Superior temporal gyrus (tissue), 1 donor: ENCODE results near the gene COPS8.

Source experiments
- DNase-seq: peaks from one replicate; pipeline ENCODE4 v3.0.0-alpha.2; 2016; ENCODE audit errors: extremely low spot score

COPS8 gene

DNA sequence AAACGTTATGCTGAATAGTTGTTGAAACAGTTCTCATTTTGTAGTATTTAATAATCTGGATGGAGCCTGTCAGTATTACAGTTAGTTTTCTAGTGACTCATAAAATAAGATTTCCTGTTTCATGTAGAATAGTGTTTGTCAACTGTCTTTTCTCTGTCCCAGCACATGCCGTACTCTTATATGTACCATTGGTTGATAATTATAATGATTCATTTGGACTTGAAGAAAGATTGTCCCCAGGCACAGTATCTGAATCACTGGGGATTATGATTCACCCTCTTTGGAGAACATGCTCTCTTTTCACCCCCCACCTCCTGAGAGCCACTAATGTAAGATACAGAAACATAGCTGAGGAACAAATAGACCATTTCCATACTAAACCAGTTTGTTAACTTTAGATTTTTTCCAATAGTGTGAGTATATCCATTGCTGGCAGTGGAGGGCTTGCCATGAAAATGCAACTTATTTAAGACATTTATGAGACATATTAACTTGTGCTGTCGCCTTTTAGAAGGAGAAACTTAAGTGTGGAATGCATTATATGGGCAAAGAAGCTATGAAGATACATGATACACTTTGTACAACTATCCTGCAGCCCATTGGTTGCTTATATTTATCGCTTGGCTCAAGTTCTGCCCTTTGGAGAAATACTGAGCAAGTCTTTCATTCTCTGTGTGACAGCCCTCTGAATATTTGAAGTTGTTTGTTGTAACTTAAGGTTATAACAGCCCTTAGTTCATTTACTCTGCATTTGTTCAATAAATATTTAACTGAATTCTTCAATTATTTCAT is 12.4 kb downstream of the COPS8 start:
- DNase-seq: no peak

DNA sequence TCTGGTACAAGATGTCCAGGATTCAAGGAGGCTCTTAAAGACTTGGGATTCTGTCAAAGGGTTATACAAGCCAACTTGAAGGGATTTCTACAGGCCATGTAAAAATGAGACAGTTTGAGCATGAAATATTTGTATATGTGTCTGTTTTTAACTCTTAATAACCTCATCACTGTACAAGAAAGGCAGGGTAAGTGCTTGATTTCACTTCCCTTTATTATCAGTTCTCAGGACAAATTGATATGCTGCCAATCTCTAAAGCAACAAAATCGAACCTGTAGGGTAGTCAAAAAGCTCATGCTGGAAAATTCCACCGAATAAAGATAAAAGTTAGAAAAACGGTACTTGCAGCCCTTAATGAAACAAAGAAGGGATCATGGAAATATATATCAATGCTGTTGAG is 14.1 kb downstream of the COPS8 start:
- DNase-seq: no peak

DNA sequence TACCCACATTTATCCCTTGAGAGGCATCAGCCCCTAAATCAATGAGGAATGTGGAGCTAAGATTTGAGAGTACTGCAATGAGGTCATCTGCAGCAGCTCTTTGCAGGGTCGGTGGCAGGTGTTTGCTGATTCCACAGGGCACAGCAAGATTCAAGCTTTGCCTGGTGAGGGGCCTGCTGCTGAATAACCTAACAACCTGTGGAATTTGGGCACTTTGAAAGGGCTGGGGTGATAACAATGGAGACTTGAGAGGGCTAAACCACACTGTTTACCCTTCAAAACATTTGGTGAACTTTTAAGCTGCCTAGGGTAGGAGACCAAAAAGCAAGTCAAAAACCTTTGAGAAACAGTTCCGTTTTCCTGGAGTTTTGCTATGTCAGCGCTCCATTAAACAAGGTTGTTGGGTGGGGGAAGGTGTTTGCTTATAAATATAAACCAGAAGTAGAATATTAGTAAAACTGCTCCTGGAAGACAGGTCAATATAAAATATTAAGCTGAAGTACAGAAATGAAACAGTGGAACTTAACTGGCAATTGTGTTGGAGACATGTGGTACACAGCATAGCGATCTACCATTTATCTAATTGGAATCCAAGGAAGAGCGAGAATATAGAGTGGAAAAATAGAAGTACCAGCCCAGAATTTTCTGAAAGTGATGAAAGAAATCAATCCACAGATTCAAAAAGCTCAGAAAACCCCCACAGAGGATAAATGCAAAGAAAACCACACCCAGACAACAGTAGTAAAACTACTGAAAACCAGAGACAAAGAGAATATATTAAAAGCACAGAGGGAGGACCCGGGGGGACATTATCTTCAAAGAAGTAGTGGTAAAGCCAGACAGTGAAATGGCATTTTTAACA is 15.7 kb downstream of the COPS8 start:
- DNase-seq: no peak

DNA sequence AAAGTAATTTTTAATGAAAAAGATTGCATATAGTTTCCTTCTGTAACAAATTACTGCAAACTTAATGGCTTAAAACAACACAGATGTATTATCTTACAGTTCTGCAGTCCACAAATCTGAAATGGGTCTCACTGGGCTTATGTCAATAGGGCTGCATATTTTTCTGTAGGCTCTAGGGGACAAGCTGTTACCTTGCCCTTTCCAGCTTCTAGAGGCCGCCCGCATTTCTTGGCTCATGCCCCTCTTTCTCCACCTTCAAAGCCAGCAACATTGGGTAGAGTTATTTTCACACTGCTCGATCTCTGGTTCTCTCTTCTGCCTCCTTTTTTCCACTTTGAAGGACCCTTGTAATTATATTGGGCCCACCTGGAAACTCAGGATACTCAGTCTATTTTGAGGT is 16.7 kb downstream of the COPS8 start:
- no peak for DNase-seq

DNA sequence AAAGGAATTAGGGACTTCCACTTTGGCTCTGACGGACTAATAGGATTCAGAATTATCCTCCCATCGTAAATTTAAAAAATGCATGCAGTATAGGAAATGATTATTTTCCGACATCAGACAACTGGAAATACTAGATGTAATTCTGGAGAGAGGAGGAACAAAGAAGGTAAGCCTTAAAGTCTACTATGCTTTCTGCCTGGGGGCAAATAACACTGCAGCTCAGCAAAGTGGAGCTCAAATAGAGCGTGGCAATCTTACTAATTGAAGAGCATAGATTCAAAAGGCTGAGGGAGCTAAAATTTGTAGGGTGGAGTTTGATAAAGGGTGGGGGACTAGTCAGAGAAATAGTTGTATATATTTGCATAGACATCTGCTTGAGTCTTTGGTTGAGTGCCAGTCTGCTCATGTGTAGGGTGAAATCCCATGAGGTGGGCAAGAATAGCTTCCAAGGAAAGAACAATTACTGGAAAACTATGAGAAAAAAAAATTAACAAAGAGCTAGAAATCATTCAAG is 23.8 kb downstream of the COPS8 start:
- no peak for DNase-seq

DNA sequence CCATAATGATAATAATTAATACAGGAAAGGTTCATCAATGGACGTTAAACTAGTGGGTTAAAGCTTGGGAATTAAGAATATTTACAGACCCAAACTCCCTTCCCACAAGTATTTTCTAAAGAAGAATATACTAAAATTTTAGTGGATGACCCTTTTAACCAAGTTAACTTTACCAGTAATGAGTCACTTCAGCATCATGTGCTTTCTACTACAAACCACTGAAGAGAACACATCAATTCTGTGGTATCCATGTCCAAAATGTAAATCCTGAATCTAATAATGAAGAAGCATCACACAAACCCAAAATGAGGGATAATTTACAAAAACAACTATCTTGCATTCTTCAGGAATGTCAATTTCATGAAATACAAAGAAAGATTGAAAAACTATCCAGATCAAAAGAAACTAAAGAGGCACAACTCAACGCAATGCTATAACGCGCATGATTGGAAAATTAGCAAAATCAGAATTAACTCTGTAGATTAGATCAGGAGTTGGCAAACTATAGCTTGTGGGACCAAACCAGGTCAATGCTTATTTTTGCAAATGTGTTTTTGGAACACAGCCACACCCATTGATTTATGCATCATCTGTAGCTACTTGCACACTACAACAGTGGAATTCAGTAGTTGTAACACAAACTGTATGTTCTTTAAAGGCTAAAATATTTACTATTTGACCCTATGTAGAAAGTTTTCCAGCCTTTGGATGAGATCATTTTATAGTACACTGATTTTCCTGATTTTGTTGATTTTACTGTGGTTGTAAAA is 27.5 kb downstream of the COPS8 start:
- DNase-seq: no peak

DNA sequence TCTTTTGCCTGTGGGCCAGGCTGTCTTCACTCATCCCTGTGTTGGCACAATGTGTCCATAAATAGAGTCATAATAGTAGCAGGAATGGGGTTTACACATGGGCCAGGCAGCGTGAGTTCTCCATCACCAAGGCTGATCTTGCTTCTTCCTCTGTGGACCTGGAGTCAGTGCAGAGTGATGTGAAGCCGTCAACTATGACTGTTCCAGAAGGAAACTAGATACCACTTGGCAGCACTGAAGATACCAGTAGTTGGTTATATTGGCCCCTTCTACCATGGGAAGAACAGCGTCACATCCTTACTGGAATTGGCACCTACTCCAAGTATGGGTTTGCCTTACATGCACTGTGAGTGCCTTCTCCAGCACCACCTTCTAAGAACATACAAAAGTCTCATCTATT is 30.2 kb downstream of the COPS8 start:
- DNase-seq: no peak

DNA sequence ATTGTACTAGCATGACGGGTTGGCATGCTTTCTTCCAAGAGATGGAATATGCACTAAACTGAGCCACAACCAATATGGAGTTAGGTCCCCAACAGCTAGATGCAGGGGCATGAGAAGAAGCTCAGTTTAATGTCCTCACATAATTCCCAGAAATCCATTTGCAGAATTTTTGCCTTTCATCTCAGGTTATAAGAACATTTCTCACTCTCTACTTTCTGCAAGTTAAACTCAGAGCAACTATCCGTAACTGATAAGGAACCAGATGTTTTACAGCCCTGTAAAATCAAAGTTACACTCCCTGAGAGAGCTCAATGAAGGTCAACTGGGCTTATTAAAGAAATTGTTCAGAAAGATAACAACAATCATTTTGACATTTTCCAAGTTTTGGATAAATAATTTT is 30.7 kb downstream of the COPS8 start:
- DNase-seq: no peak

DNA sequence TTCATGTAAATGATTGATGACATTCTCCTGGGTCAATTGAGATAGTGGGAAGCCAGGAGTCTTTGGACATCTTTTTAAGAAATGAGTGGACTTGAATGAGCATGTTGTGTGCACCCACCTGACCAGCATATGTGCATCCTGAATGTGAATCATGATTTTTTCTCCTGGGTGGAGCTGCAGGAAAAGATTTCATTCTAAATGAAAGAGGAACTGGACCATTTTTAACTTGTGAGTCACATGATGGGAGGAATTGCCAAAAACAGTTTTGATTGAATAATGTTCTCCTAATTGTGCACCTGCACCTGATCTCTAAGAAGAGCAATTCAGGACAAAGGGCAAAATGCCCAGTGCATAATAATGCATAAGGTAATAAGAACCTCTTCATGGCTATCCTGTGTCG is 32.3 kb downstream of the COPS8 start:
- DNase-seq: no peak

DNA sequence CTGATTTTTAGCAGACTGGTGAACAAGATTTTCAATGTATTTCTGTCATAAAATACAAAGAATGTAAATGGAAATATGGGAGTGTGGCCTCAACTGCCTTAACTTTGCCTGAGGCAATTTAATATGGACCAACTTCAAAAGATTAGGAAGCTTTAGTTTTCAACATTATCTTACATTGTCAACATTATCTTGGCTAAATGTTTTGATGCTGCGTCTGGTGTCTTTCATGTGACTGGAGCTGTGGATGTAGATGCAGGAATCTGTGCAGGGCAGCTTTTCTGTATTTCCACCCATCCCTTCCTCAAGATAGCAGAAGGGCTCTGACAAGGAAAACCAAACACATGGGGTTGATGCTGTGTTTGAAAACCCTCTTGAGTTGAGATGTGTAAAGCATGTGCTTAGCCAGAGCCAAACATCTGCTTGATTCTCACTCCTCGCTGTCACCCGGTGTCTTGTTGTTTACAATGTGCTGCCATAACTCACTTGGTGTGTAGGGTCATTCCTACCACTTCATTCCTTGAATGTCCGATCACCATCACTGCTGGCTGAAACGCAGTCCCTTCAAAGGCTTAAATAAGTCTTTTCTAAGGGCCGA is 33.0 kb downstream of the COPS8 start:
- DNase-seq: no peak

DNA sequence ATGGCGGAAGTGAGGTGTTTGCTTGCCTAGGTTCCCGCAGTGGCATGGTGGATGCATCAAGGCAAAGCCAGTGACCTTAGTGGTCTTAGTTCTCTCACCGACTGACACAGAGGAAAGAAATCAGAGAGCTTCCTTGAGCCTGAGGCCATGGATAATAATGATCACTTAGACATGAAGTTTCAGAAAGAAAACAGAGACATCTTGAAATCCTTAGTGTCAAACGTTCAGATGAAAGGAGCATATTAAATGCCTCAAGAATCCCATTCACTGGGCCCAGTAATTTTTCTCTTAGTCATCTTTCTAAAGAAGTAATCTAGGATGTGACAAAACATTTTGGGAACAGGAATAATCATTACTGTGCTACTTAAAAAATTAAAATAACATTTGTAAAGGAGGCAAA is 35.2 kb downstream of the COPS8 start:
- DNase-seq: no peak

DNA sequence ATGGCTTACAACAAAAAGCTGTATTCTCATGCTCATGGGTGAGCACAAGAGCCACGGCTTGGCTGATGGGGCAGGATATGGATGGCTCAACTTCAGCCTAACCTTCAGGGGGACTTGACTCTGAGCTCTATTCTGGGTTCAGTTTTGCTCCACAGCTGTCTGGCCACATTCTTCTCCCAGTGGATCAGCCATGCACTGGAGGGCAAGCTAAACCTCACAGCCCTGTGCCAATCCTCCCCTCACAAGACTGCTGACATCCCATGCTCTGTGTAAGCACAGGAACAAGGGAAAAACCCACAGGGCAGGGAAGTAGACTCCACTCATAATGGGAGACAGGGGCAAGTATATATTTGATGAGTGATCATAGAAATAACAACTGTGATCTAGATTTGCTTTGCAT is 35.6 kb downstream of the COPS8 start:
- DNase-seq: no peak

DNA sequence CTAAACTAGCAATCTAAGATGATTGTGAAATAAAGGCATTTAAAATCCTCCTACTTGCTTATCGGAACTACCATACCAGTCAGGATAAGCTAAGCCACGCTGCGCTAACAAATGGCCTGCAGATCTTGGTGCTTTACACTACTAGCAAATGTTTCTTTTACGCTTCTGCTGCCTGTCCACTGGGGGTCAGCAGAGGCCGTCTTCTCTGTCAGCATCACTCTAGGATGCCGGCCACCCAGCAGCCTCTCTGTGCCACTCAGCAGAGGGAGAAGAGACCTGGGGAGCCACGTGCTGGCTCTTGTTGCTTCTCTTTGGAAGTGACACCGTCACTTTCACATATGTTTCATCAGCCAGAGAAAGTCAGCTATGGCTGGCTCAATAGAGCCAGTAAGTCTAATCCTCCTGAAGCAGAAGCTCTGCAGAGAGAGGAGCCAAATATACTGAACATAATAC is 36.6 kb downstream of the COPS8 start:
- DNase-seq: peak; percentile 22

DNA sequence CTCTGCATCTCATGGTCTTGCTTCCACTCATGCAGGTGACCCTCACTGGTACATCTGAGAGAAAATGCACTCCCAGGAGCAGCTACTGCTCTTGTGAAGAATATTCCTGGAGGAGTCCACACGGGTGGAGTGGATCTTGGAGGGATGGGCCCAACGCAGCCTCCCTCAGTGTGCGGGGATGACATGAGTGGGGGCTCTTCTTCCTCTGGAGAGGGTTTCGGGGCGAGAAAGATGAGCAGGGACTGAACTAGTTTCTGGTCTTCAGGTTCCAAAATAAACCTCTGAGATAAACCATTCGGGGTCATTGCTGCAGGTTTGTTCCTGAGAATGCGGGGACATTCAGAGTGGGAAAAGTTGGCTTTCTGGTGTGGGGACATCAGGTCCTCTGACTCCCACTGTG is 39.1 kb downstream of the COPS8 start:
- DNase-seq: no peak

DNA sequence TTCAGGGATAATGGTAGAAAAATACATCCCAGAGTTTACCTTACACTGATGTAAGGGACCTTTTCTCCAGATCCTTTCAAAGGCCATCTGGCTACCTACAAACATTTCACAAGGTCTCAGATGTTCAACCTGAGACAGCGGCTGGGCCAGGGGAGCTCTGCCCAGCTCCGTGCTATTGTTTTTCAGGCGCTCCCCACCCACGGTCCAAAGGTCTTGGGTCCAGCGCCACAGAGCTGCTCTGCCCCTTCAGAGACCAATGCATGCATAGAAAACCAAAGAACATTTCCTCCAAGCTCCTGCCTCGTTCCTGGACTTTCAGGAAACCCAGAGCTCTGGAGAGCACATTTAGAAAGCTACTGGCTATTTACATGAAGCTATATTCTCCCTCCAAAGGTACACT is 40.3 kb downstream of the COPS8 start:
- no peak for DNase-seq

DNA sequence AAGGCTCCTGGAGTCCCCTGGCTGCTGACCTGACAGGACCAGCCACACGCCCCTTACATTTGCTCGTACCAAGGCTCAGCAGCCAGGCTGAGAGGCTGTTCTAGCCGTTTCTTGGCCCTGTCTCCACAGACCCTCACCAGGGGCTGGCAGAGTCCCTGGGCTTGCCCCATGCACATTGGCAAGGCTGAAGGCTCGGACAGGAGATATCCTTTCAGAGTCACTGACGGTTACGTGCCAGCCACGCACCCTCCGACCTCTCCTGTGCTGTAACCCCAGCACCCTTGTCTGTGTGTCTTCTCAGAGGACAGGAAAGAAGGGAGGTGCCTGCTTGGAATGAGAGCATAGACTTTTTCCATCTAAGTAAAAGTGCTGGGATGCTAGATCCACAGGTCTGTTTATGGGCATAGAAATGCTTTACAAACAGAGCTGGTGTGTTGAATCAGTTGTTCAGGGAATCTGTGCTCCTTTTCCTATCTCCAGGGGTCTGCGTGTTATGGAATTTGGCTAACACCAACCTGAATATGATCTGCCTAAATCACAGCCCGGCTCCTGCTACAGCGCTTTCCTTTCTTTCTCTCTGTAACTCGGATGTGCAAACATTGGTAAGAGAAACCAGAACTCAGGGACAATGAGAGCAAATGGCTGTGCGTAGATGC is 41.0 kb downstream of the COPS8 start:
- DNase-seq: no peak

DNA sequence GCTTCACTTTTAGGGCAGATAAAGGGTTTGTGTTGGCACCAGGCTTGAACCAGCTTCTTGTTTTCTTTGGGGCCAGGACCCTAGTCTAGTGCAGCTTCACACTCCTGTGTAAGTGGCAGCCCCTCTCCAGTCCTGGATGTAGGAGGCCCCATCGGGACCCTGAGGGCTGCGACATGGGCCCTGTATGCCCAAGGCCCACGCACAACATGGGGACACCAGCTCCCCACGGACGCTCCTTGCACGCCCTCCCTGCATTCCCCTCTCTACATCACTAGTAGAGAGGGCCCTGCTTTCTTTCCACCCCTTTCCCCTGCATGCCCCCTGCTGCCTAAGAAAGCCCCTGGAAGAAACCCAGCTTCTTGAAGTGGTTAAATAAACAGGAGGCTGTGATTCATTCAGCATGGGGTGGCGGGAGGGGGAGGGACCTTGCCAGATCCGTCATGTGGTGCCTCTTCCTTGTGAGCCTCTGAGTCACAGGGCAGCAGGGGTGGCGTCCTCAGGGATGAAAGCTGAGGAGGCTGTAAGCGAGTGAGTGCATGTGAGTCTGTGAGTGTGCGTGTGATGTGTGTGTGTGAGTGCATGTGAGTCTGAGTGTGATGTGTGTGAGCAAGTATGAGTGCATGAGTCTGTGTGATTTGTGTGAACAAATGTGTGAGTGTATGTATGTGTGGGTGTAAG is 42.5 kb downstream of the COPS8 start:
- DNase-seq: no peak

DNA sequence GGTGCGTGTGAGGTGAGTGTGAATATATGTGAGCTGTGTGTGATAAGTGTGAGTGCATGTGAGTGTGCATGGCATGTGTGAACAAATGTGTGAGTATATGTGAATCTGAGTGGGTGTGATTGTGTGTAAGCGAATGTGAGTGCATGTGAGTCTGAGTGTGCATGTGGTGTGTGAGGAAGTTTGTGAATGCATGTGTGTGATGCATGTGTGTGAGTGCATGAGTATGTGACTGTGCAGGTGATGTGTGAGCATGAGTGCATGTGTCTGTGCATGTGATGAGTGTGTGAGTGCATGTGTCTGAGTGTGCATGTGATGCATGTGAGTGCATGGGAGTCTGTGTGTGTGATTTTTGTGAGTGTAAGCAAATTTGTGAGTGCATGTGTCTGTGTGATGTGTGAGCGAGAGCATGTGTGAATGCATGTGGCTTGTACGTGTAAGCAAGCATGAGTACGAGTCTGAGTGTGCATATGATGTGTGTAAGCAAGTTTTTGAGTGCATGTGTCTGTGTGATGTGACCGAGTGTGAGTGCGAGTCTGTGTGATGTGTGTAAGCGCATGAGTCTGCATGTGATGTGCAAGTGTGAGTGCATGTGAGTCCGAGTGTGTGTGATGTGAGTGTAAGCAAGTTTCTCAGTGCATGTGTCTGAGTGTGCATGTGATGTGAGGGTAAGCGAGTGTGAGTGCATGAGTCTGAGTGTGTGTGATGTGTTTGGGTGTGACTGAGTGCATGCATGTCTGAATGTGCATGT is 43.3 kb downstream of the COPS8 start:
- DNase-seq: no peak

DNA sequence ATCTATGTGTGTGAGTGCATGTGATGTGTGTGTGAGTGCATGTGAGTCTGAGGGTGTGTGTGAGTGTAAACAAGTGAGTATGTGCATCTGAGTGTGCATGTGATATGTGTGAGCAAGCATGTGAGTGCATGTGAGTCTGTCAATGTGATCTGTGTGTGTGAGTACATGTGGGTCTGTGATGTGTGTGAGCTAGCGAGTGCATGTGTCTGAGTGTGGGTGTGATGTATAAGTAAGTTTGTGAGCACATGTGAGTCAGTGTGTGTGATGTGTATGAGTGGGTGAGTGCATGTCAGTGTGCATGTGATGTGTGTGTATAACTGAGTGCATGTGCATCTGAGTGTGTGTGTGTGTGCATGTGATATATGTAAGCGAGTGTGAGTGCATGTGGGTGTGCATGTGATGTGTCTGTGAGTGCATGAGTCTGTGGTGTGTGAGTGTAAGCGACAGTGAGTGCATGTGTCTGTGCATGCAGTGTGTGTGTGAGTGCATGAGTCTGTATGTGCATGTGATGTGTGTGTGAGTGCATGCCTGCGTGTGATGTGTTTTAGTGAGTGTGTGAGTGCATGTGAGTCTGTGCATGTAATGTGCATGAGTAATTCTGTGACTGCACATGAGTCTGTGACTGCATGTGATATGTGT is 44.1 kb downstream of the COPS8 start:
- no peak for DNase-seq
